ENCODE measurements around the gene KLRK1.
"Not testable (repeated sequence)": the region's sequence is repeated elsewhere in the genome, so short reads cannot be mapped to it uniquely, and the experiment has no call there.

Gene KLRK1

DNA sequence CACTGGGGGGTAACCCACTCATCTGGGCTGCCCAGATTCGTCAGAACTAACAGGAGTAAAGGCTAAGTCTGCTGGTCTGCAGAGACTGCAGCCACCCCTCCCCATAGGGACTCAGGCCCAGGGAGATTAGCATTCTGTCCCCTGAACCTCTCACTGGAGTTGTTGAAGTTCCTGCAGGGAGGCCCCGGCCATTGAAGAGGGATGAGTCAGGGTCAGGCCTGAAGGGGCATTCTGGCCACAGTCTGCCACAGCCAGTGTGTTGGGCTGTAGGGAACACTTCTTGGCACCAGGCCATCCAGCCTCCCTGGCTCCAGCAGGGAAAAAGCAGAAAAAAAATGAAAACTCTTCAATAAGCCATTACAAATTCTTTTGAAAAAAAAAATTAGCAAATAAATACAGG is 35.3 kb downstream of the KLRK1 start (continued):
- TF ChIP-seq ZSCAN30 (tag by site-specific recombination; IDR thresholded peaks at IDR 0.05) (no peak), ZNF623 (tag by site-specific recombination; IDR thresholded peaks at IDR 0.05) (no peak), ZSCAN23 (tag by site-specific recombination; IDR thresholded peaks at IDR 0.05) (no peak), ZNF645 (tag by site-specific recombination; IDR thresholded peaks at IDR 0.05) (no peak), GLI2 (tag by site-specific recombination; IDR thresholded peaks at IDR 0.05; ENCODE audit: borderline replicate concordance, low read depth) (no peak), ZNF521 (tag by site-specific recombination; IDR thresholded peaks at IDR 0.05) (no peak), ZEB2 (tag by site-specific recombination; IDR thresholded peaks at IDR 0.05) (no peak), ZNF514 (tag by site-specific recombination; IDR thresholded peaks at IDR 0.05) (no peak)

DNA sequence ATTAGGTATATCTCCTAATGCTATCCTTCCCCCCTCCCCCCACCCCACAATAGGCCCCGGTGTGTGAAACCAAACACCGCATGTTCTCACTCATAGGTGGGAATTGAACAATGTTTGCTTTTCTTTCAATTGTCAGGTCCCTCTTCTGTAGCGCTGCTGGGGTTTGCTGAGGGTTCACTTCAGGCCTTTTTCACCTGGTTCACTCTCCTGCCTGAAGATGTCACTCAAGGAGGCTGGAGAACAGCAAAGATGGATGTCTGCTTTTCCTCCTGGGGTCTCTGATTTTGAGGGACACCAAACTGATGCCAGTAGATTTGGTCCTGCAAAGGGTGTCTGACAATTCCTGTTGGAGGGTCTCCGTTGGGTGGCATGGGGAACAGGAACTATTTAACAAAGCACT is 35.8 kb downstream of the KLRK1 start:
- POLR2A ChIA-PET, result no interaction called here
- H3K27ac ChIP-seq (ENCODE audit: extremely low read depth, low read depth, low read length), result no peak overlapping the region
- peaks cover 2% of the 10 kb centered on the region; the same call in 1 of the 2 replicates for H3K4me1 ChIP-seq (ENCODE audit: control insufficient read depth, insufficient read depth, low read length)
- TF ChIP-seq ZNF112 (tag by site-specific recombination; IDR thresholded peaks at IDR 0.05) (no peak), ZNF548 (tag by site-specific recombination; IDR thresholded peaks at IDR 0.05) (no peak), MYNN (tag by site-specific recombination; IDR thresholded peaks at IDR 0.05; ENCODE audit: borderline replicate concordance) (no peak), SCRT1 (tag by site-specific recombination; IDR thresholded peaks at IDR 0.05; ENCODE audit: borderline replicate concordance) (no peak), ZNF626 (tag by site-specific recombination; IDR thresholded peaks at IDR 0.05) (no peak), ZNF138 (tag by site-specific recombination; IDR thresholded peaks at IDR 0.05; ENCODE audit: borderline replicate concordance) (no peak), KLF1 (tag by site-specific recombination; IDR thresholded peaks at IDR 0.05) (no peak), KLF8 (tag by site-specific recombination; IDR thresholded peaks at IDR 0.05) (no peak), ZNF354C (tag by site-specific recombination; IDR thresholded peaks at IDR 0.05; ENCODE audit: borderline replicate concordance, low read depth) (no peak), ZSCAN4 (tag by site-specific recombination; IDR thresholded peaks at IDR 0.05) (no peak)
- TF ChIP-seq, protein P1, sequence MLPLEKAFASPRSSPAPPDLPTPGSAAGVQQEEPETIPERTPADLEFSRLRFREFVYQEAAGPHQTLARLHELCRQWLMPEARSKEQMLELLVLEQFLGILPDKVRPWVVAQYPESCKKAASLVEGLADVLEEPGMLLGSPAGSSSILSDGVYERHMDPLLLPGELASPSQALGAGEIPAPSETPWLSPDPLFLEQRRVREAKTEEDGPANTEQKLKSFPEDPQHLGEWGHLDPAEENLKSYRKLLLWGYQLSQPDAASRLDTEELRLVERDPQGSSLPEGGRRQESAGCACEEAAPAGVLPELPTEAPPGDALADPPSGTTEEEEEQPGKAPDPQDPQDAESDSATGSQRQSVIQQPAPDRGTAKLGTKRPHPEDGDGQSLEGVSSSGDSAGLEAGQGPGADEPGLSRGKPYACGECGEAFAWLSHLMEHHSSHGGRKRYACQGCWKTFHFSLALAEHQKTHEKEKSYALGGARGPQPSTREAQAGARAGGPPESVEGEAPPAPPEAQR (tag by site-specific recombination; IDR thresholded peaks at IDR 0.05), result no peak
- no peaks in the 10 kb centered on the region for H3K9me3 ChIP-seq (ENCODE audit: control insufficient read depth, insufficient read depth, low read depth, low read length)
- CTCF ChIA-PET, result no interaction called here
- H3K36me3 ChIP-seq (ENCODE audit: control insufficient read depth in 2 of 2, insufficient read depth in 1 of 2, low read length in 2 of 2), result no peaks in the 10 kb centered on the region
- H3K4me3 ChIP-seq (ENCODE audit: low read depth, low read length), result no peak overlapping the region

DNA sequence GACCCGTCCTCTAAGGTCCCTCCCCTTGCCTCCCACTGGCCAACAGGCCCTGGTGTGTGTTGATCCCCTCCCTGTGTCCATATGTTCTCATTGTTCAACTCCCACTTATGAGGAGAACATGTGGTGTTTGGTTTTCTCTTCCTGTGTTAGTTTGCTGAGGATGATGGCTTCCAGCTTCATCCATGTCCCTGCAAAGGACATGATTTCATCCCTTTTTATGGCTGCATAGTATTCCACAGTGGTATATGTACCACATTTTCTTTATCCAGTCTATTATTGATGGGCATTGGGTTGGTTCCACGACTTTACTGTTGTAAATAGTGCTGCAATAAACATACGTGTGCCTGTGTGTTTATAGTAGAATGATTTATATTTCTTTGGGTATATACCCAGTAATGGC is 38.4 kb downstream of the KLRK1 start:
- CTCF ChIA-PET, result not testable (repeated sequence)
- peak; percentile 52; the same call in 1 of the 2 replicates for TF ChIP-seq ZNF146 (tag by site-specific recombination; IDR thresholded peaks at IDR 0.05)

More for the DNA sequence above, 38.4 kb downstream of the KLRK1 start:
- H3K9me3 ChIP-seq (ENCODE audit: control insufficient read depth, insufficient read depth, low read depth, low read length); H3K27ac ChIP-seq (ENCODE audit: extremely low read depth, low read depth, low read length); POLR2A ChIA-PET; H3K4me1 ChIP-seq (ENCODE audit: control insufficient read depth, insufficient read depth, low read length); H3K36me3 ChIP-seq (ENCODE audit: control insufficient read depth in 2 of 2, insufficient read depth in 1 of 2, low read length in 2 of 2); H3K4me3 ChIP-seq (ENCODE audit: low read depth, low read length): not testable (repeated sequence)

All from HEK293 (cell line).